ENCODE results near the gene FCER1G. TPM values are rescaled to one million over a fixed set of nuclear protein-coding genes. Genes with fewer than 3 reads are reported as not detected.

The FCER1G gene
- total and polyA plus RNA-seq, 7 donors = 14.4 to 243 (median 77.7) TPM

- Histone ChIP-seq H3K27me3 (peaks cover 0 to 4% (median 3%) of the 10 kb centered on the region in 3 donors), H3K9me3 (no peaks in the 10 kb centered on the region), H3K36me3 (no peaks in the 10 kb centered on the region), H3K4me3 (no peak overlapping the region), H3K4me1 (peaks cover 0 to 26% (median 13%) of the 10 kb centered on the region in 4 donors), H3K27ac (no peak overlapping the region)
- TF ChIP-seq POLR2A (IDR thresholded peaks at IDR 0.05) = no peak
- no peak for TF ChIP-seq CTCF (IDR thresholded peaks at IDR 0.05)
- no peak for TF ChIP-seq POLR2AphosphoS5 (IDR thresholded peaks at IDR 0.05)
- no peak for TF ChIP-seq EP300 (IDR thresholded peaks at IDR 0.05)
- 84 to 88% methylated on average over 5 of the region's 5 CpGs for WGBS, 2 donors
- DNase-seq = no peak
- intact Hi-C loops (cut with DNase I) = no loop called here
Observed at GRCh38 chr1:161265305-161265704, 50.2 kb downstream of the FCER1G start.

- H3K27me3 ChIP-seq = no peaks in the 10 kb centered on the region
- no peak for DNase-seq
- no peaks in the 10 kb centered on the region for H3K9me3 ChIP-seq
- no peak for TF ChIP-seq CTCF (IDR thresholded peaks at IDR 0.05)
- TF ChIP-seq POLR2A (IDR thresholded peaks at IDR 0.05) = no peak
- peak overlapping the region in 3 of 4 donors; percentile 7 to 67 (median 22) for H3K27ac ChIP-seq
- H3K4me3 ChIP-seq = no peak overlapping the region
- WGBS, 2 donors = 53 to 62% methylated on average over 3 of the region's 3 CpGs
- H3K4me1 ChIP-seq = peaks cover 0 to 22% (median 13%) of the 10 kb centered on the region in 4 donors
- no peaks in the 10 kb centered on the region for H3K36me3 ChIP-seq
- intact Hi-C loops (cut with DNase I) = no loop called here
Observed at GRCh38 chr1:161266202-161266601, 51.1 kb downstream of the FCER1G start.

- H3K27me3 ChIP-seq = no peaks in the 10 kb centered on the region
- TF ChIP-seq POLR2AphosphoS5 (IDR thresholded peaks at IDR 0.05) (no peak), POLR2A (IDR thresholded peaks at IDR 0.05) (no peak), CTCF (IDR thresholded peaks at IDR 0.05) (no peak), EP300 (IDR thresholded peaks at IDR 0.05) (no peak)
- peak overlapping the region in 3 of 4 donors; percentile 7 to 67 (median 22) for H3K27ac ChIP-seq
Observed at GRCh38 chr1:161266836-161267235, 51.7 kb downstream of the FCER1G start.

GRCh38 chr1:161267321-161267720 is 52.2 kb downstream of the FCER1G start:
- no peaks in the 10 kb centered on the region for H3K9me3 ChIP-seq
- no peak overlapping the region for H3K4me3 ChIP-seq
- H3K36me3 ChIP-seq = no peaks in the 10 kb centered on the region
- peaks cover 0 to 15% (median 13%) of the 10 kb centered on the region in 4 donors for H3K4me1 ChIP-seq
- TF ChIP-seq CTCF (IDR thresholded peaks at IDR 0.05) (no peak), POLR2A (IDR thresholded peaks at IDR 0.05) (no peak), POLR2AphosphoS5 (IDR thresholded peaks at IDR 0.05) (no peak), EP300 (IDR thresholded peaks at IDR 0.05) (no peak)
- 49 to 84% methylated on average over 3 of the region's 3 CpGs for WGBS, 2 donors
- intact Hi-C loops (cut with DNase I) = no loop called here
- no peaks in the 10 kb centered on the region for H3K27me3 ChIP-seq
- no peak for DNase-seq
- H3K27ac ChIP-seq = peak overlapping the region in 2 of 4 donors; percentile 22 to 67

More at GRCh38 chr1:161266836-161267235, 51.7 kb downstream of the FCER1G start:
- H3K9me3 ChIP-seq = no peaks in the 10 kb centered on the region
- no peak overlapping the region for H3K4me3 ChIP-seq
- 76 to 79% methylated on average over 2 of the region's 2 CpGs for WGBS, 2 donors
- no peaks in the 10 kb centered on the region for H3K36me3 ChIP-seq
- no peak for DNase-seq
- intact Hi-C loops (cut with DNase I) = no loop called here
- H3K4me1 ChIP-seq = peaks cover 0 to 16% (median 13%) of the 10 kb centered on the region in 4 donors

Other genes with a start within 250 kb of the FCER1G start
- gene F11R, start 194.1 kb upstream of the FCER1G start, total RNA-seq = 10 to 100 TPM in 1 of 4 donors, 1 to 10 TPM in 3; 2.7 to 30.5 (median 5.9) TPM
- gene F11R, start 194.1 kb upstream of the FCER1G start, polyA plus RNA-seq = 10 to 100 TPM; 15.6 to 96.7 (median 34.0) TPM
- 10 to 100 TPM; 10.5 to 46.4 (median 27.8) TPM for gene TSTD1, start 176.3 kb upstream of the FCER1G start, total RNA-seq
- gene TSTD1, start 176.3 kb upstream of the FCER1G start, polyA plus RNA-seq = 100 to 1,000 TPM; 115 to 609 (median 268) TPM
- 10 to 100 TPM; 54.8 to 76.2 (median 62.5) TPM for gene USF1, start 169.3 kb upstream of the FCER1G start, total RNA-seq
- gene USF1, start 169.3 kb upstream of the FCER1G start, polyA plus RNA-seq = 10 to 100 TPM; 25.8 to 84.6 (median 42.5) TPM
- gene ARHGAP30, start 145.4 kb upstream of the FCER1G start, total RNA-seq = 1 to 10 TPM; 4.4 to 7.7 (median 6.6) TPM
- gene ARHGAP30, start 145.4 kb upstream of the FCER1G start, polyA plus RNA-seq = 10 to 100 TPM in 1 of 3 donors, 1 to 10 TPM in 2; 4.8 to 37.8 (median 4.9) TPM
- not detected for gene NECTIN4, start 125.7 kb upstream of the FCER1G start, total RNA-seq
- gene NECTIN4, start 125.7 kb upstream of the FCER1G start, polyA plus RNA-seq = 1 to 10 TPM in 2 of 3 donors, not detected in 1; 1.2 to 2.8 TPM
- gene KLHDC9, start 116.9 kb upstream of the FCER1G start, total RNA-seq = 10 to 100 TPM in 2 of 4 donors, 1 to 10 TPM in 2; 5.8 to 14.1 (median 10.8) TPM
- 10 to 100 TPM in 1 of 3 donors, 1 to 10 TPM in 2; 4.7 to 11.1 (median 9.6) TPM for gene KLHDC9, start 116.9 kb upstream of the FCER1G start, polyA plus RNA-seq
- 10 to 100 TPM; 40.7 to 63.4 (median 45.9) TPM for gene PFDN2, start 97.3 kb upstream of the FCER1G start, total RNA-seq
- 100 to 1,000 TPM in 2 of 3 donors, 10 to 100 TPM in 1; 82.3 to 115 (median 104) TPM for gene PFDN2, start 97.3 kb upstream of the FCER1G start, polyA plus RNA-seq
- gene NIT1, start 97.2 kb upstream of the FCER1G start, total RNA-seq = 10 to 100 TPM; 24.4 to 39.6 (median 33.1) TPM
- 10 to 100 TPM; 46.8 to 66.6 (median 66.5) TPM for gene NIT1, start 97.2 kb upstream of the FCER1G start, polyA plus RNA-seq
- 10 to 100 TPM; 27.7 to 34.2 (median 30.2) TPM for gene DEDD, start 82.6 kb upstream of the FCER1G start, total RNA-seq
- gene DEDD, start 82.6 kb upstream of the FCER1G start, polyA plus RNA-seq = 10 to 100 TPM; 24.0 to 30.6 (median 30.5) TPM
- 10 to 100 TPM; 49.0 to 77.8 (median 70.3) TPM for gene UFC1, start 61.3 kb upstream of the FCER1G start, total RNA-seq
- gene UFC1, start 61.3 kb upstream of the FCER1G start, polyA plus RNA-seq = 100 to 1,000 TPM; 129 to 249 (median 232) TPM
- gene USP21, start 55.8 kb upstream of the FCER1G start, total RNA-seq = 10 to 100 TPM; 11.4 to 24.1 (median 13.1) TPM
- 10 to 100 TPM; 16.2 to 22.2 (median 17.3) TPM for gene USP21, start 55.8 kb upstream of the FCER1G start, polyA plus RNA-seq
- gene PPOX, start 48.9 kb upstream of the FCER1G start, total RNA-seq = 10 to 100 TPM; 16.6 to 30.9 (median 21.3) TPM
- gene PPOX, start 48.9 kb upstream of the FCER1G start, polyA plus RNA-seq = 10 to 100 TPM in 2 of 3 donors, 1 to 10 TPM in 1; 7.4 to 17.7 (median 16.2) TPM
- 10 to 100 TPM; 10.7 to 19.3 (median 14.8) TPM for gene B4GALT3, start 37.8 kb upstream of the FCER1G start, total RNA-seq
- gene B4GALT3, start 37.8 kb upstream of the FCER1G start, polyA plus RNA-seq = 10 to 100 TPM; 13.4 to 33.4 (median 16.8) TPM
- 10 to 100 TPM in 2 of 4 donors, 1 to 10 TPM in 2; 6.4 to 78.2 (median 10.8) TPM for gene ADAMTS4, start 16.2 kb upstream of the FCER1G start, total RNA-seq
- 1 to 10 TPM in 1 of 3 donors, under 1 TPM in 2; 0.23 to 4.5 (median 0.60) TPM for gene ADAMTS4, start 16.2 kb upstream of the FCER1G start, polyA plus RNA-seq
- 100 to 1,000 TPM in 1 of 4 donors, 10 to 100 TPM in 3; 79.6 to 113 (median 92.6) TPM for gene NDUFS2, start 12.9 kb upstream of the FCER1G start, total RNA-seq
- 100 to 1,000 TPM; 113 to 194 (median 123) TPM for gene NDUFS2, start 12.9 kb upstream of the FCER1G start, polyA plus RNA-seq
- gene APOA2, start 8.3 kb downstream of the FCER1G start, total RNA-seq = not detected
- under 1 TPM in 1 of 3 donors, not detected in 2; 0.26 TPM for gene APOA2, start 8.3 kb downstream of the FCER1G start, polyA plus RNA-seq
- gene TOMM40L, start 10.8 kb downstream of the FCER1G start, total RNA-seq = 10 to 100 TPM; 12.6 to 20.2 (median 14.8) TPM
- 10 to 100 TPM; 15.0 to 23.1 (median 18.5) TPM for gene TOMM40L, start 10.8 kb downstream of the FCER1G start, polyA plus RNA-seq
- not detected for gene NR1I3, start 22.9 kb downstream of the FCER1G start, total RNA-seq
- gene NR1I3, start 22.9 kb downstream of the FCER1G start, polyA plus RNA-seq = under 1 TPM in 1 of 3 donors, not detected in 2; 0.13 TPM
- gene PCP4L1, start 43.5 kb downstream of the FCER1G start, total RNA-seq = 10 to 100 TPM in 1 of 4 donors, 1 to 10 TPM in 2, under 1 TPM in 1; 0.71 to 15.2 (median 3.7) TPM
- gene PCP4L1, start 43.5 kb downstream of the FCER1G start, polyA plus RNA-seq = 1 to 10 TPM in 1 of 3 donors, not detected in 2; 2.3 TPM
- 1 to 10 TPM; 3.1 to 10.0 (median 6.0) TPM for gene MPZ, start 94.7 kb downstream of the FCER1G start, total RNA-seq
- gene MPZ, start 94.7 kb downstream of the FCER1G start, polyA plus RNA-seq = 1 to 10 TPM; 1.2 to 4.1 (median 3.0) TPM
- gene SDHC, start 99.1 kb downstream of the FCER1G start, total RNA-seq = 10 to 100 TPM; 21.2 to 83.5 (median 38.1) TPM
- 100 to 1,000 TPM; 221 to 371 (median 234) TPM for gene SDHC, start 99.1 kb downstream of the FCER1G start, polyA plus RNA-seq
- not detected for gene CFAP126, start 152.6 kb downstream of the FCER1G start, total RNA-seq
- gene CFAP126, start 152.6 kb downstream of the FCER1G start, polyA plus RNA-seq = not detected

All from sigmoid colon (tissue), 7 donors.